Right lung (tissue), 5 donors: Measurements from ENCODE around the gene WRAP73. TPM values are rescaled to one million over a fixed set of nuclear protein-coding genes. Genes with fewer than 3 reads are reported as not detected.

Experiments
- DNase-seq, 2 donors: peaks; one replicate each; pipeline ENCODE4 v3.0.0-alpha.2; 2013
- polyA plus RNA-seq, 5 donors: library from polyadenylated mRNA; unstranded; fragments of 120-200 nt; gene quantifications; one replicate each; pipeline versions ENCODE4 v1.2.1 to v1.2.3, GENCODE V29; 2013; ENCODE audit warnings: inconsistent platforms in 1 of 5, low replicate concordance in 1 of 5; ENCODE audit not compliant: insufficient read length in 5 of 5, insufficient read depth in 1 of 5

The WRAP73 gene
- polyA plus RNA-seq, 5 donors = 14.0 to 20.1 (median 15.9) TPM

DNA sequence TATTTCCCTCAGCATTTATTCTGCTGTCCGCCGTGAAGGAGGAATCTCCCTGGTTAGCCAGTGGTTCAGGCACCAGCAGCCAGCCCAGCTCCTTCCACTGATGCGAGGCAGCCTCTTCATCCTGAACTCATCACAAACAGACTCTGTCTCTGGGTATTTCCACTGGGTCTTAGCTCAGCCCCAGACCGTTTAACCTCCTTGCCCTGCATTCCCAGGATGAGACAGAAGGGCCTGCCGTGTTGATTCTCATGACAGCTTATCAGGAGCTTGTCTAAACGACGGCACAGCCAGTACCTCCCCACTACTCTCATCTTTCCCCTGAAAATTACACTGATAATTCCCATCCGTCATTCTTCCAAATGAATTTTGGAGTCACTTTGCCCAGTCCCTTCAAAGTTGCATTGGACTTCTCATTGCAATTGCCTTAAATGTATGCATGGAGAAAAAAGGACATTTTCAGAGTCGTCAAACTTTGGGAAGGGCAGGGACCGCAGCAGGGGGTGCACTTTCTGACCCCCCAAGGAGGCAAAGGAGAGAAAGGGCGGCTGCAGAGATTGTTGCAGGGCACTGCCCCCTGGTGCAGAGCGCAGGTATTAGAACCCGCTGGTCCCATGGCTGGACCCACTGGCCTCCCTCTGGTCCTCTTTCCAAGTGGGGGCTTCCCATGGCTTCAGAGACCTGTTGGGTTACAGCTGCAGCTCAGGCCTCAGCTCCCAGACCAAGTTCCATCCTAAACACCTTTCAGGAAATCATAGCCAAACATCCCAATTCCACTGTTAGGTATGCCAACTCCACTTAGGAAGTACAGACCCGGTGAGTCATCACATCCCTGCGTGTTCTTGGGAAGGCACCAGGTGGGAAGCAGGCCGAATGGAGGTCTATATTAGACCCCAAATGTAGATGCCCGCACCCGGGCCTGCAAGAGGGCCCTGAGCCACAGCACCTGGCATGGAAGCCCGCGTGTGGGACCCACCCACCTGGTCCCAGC is 34.9 kb downstream of the WRAP73 start:
- DNase-seq = no peak

GRCh38 chr1:3612123-3612522 is 37.8 kb downstream of the WRAP73 start:
- no peak for DNase-seq

GRCh38 chr1:3611170-3612019 is 38.5 kb downstream of the WRAP73 start, which contains the start of gene MEGF6:
MEGF6 (minus strand) TSS chr1:3611508; CDS start chr1:3611268, 240 bp downstream.
- DNase-seq = peak; percentile 85 to 86

DNA sequence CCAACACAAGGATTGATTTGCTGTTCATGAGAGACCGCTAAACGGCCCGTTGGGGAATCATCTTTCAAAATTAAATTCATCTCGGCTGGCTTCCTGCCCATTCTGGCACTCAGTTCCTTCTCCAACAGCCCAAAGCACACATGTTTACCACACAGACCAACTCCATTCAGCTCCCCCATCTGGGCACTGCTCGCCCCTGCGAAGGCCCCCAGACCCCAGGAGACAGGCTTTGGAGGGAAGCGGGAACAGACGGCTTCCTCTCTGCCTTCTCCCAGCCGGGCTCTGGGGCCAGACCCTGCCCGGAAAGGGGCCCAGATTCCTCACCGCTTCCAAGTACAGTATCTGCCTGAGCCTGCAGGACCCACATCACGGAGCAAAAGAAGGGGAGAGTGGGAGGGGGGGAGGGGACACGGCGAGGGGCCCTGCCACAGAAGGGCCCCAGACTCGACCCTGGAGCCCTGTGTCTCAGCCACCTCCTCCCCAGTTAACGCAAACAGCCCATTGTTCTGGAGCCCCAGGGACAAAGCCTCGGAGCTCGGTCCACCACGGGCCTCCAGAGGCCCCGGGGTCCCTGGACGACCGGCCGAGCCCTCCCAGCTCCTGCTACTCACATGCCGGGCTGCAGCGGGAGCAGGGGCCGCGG is 39.3 kb downstream of the WRAP73 start:
- peak; percentile 83 to 86 for DNase-seq

GRCh38 chr1:3609769-3610526 is 40.0 kb downstream of the WRAP73 start:
- no peak for DNase-seq

- DNase-seq = no peak
Observed at GRCh38 chr1:3609016-3609768, 40.7 kb downstream of the WRAP73 start.

DNA sequence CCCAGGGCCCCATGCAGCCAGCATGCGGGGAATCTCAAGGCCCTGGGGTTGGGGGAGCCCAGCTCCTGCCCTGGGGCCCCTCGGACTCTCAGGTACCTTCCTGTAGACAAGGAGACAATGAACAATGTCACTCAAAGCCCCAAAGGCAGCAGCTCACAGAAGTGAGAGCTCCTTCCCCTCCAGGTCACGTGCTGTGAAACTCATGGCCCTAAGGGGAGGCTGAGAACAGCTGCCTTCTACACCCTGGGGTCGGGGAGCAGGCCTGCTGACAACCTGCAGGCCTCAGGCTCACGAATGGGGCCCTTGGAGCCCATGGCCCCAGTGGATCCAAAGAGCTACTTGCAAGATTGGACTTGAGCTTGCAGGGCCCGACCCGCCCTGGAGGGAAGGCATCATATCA is 41.7 kb downstream of the WRAP73 start:
- DNase-seq = no peak

- DNase-seq = no peak
Observed at GRCh38 chr1:3607703-3608065, 42.2 kb downstream of the WRAP73 start.

- no peak for DNase-seq
Observed at GRCh38 chr1:3606779-3607702, 42.9 kb downstream of the WRAP73 start.

DNA sequence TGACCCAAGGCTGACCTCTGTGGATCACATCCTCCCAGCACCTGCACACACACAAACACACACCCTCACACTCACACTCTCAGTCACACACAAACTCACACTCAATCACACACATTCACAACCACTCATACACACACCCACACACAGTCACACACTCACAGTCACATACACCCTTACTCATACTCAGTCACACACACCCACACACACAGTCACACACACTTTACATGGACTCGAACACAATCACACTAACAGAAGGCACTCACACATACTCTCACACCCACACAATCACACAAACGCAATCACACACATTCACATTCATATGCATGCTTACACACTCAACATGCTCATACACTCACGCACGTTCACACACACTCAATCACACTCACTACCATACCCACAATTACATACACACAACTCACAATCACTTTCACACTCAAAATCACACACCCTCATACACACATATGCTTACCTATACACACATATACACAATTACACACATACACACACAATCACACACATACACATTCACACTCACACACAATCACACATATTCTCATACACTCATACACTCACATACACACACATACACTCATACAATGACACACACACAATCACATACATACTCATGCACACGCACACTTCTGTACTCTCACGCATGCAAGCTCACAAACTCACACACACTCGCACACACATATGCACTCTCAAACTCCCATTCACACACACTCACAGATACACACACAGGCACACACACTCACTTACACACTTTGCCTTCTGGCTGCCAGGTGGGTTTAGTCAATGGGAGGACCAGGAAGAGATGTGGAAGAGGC is 44.7 kb downstream of the WRAP73 start:
- no peak for DNase-seq

DNA sequence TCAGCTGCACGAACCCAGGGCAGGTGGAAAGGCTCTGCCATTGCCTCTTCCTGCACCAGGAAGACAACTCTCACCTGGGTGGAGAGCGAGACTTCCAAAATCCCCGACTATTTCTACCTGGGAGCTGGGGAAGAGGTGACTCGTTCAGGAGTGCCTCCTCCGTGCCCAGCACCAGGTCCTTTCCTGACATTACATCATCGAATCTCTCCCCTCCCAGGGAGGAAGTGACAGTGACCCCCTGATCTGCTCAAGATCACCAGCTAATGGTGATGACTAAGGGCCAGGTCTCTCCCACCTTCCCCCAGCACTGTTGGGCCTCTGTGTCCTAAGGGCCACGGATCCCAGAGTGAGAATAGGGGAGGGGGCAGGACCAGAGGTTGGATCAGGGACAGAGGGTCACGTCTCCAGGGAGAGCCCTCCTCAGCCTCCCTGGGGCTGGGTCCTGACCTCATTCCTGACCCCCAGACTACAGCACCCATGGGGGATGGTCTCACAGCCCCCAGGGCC is 45.4 kb downstream of the WRAP73 start:
- DNase-seq = no peak

GRCh38 chr1:3603571-3604467 is 46.1 kb downstream of the WRAP73 start:
- peak in 1 of 2 donors; percentile 54 for DNase-seq

DNA sequence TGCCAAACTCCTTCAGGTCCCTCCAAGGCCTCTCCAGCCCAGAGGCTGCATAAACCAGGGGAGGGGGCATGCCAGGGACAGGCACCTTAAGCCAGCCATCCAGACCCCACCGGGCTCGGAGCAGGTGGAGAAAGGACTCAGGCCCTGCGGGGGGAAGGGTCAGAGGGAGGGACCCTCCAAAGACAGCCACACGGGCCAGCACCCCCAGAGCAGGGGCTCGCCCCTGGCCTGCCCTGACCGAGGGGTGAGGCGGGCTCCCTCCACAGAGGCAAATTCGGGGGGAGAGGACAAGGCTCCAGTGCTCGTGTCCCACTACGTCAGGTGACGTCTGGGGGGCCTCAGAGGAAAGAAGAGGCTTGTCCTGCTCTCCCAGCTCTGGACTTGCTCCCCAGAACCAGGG is 46.7 kb downstream of the WRAP73 start:
- DNase-seq = no peak

DNA sequence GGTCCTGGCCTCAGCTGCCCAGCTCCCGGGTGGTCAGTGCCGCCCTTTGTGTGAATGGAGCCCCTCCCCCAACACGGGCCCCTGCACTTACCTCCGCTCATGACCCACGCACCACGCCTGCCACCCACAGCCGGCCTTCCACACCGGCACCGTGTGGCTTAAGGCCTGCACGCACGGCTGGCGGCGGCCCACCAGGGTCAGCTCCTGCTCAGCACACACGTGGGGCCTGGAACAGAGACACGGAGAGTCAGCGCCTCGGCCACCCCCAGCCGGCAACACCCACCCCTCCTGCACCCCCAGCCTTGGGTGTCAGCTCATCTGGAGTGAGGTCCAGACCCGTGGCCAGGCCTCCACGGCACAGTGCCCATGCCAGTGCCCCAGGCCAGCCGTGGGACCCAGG is 47.5 kb downstream of the WRAP73 start:
- DNase-seq = no peak

DNA sequence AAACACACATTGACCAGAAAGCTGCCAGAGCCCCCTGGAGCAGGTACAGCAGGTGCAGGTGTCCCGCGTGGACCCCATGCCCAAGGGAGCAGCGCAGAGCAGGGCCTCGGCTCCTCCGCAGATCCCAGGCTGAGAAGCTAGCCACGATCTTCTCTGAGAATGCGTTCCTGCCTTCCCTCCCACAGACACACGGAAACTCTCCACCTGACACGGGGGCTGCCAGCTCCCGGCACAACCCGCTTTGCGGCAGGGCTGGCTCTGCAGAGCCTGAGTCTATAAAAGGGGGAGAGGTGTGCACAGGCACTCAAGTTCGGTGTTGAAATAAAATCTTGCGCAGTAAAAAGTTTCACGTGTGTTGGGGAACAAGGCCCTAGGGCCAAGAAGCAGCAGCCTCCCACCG is 48.2 kb downstream of the WRAP73 start:
- no peak for DNase-seq

- DNase-seq = no peak
Observed at GRCh38 chr1:3600354-3600753, 49.5 kb downstream of the WRAP73 start.

DNA sequence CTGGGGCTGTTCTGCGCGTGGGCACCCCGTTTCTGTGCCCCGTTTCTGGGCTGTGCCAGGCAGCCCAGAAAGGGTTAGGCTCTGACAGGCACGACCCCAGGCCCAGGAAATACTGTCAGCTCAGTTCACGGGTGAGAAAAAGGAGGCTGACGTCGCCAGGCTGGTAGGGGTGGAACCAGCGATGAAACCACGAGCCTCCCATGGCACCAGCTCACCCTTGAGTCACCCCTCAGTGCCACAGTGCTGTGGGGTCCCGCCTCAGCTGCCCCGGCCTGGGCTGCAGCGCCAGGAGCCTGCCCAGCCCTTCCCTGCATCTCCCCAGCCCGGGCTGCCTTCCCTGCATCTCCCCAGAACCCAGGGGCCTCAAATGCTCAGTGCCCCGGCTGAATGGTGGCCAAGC is 50.1 kb downstream of the WRAP73 start:
- DNase-seq = no peak
